Gastroesophageal sphincter (tissue), 4 donors: Measurements from ENCODE around the gene KLK14. TPM values are rescaled to one million over a fixed set of nuclear protein-coding genes. Genes with fewer than 3 reads are reported as not detected.

Experiments
- ATAC-seq: fragments of 150-250 bp; one replicate; pipeline ENCODE4 v1.9.1; 2016; ENCODE audit warnings: mild to moderate bottlenecking, moderate library complexity
- H3K27ac ChIP-seq, 4 donors: fragments of 200-600 bp; sonication (generic) in 3 of 4; 1 replicate in 3 of 4; 2 replicates in 1 of 4; pipeline ENCODE4 v1.5.1; 2016 to 2019
- H3K27me3 ChIP-seq: fragments of 200-600 bp; sonication (generic); one replicate; pipeline ENCODE4 v1.5.1; 2019
- H3K36me3 ChIP-seq, 2 donors: fragments of 200-600 bp; sonication (generic); one replicate each; pipeline ENCODE4 v1.5.1; 2019; ENCODE audit warnings: control low read depth in 1 of 2
- H3K4me1 ChIP-seq, 3 donors: fragments of 200-600 bp; sonication (generic); 1 replicate in 2 of 3; 2 replicates in 1 of 3; pipeline ENCODE4 v1.5.1; 2016 to 2019; ENCODE audit warnings: control low read depth in 2 of 3
- H3K4me3 ChIP-seq, 2 donors: fragments of 200-600 bp; sonication (generic); one replicate each; pipeline ENCODE4 v1.5.1; 2019; ENCODE audit warnings: mild to moderate bottlenecking in 1 of 2, moderate library complexity in 1 of 2
- H3K9me3 ChIP-seq, 3 donors: fragments of 200-600 bp; sonication (generic); one replicate each; pipeline ENCODE4 v1.5.1; 2017 to 2019; ENCODE audit warnings: control low read depth in 2 of 3
- CTCF ChIP-seq, 4 experiments: fragments of 200-600 bp in 2 of 4; fragments of 450-650 bp in 2 of 4; sonication (generic) in 1 of 4; IDR thresholded peaks; one replicate each; pipeline ENCODE4 v1.5.1; 2017 to 2019; ENCODE audit warnings: antibody characterized with exemption in 4 of 4, mild to moderate bottlenecking in 2 of 4, moderate library complexity in 2 of 4
- EP300 ChIP-seq: sonication (generic); formaldehyde crosslinking; IDR thresholded peaks from one replicate; pipeline ENCODE4 v1.6.1; 2017; ENCODE audit warnings: antibody characterized with exemption, mild to moderate bottlenecking
- POLR2A ChIP-seq, 2 donors: fragments of 450-650 bp; IDR thresholded peaks; one replicate each; pipeline ENCODE4 v1.6.1; 2017; ENCODE audit warnings: antibody characterized with exemption in 2 of 2, mild to moderate bottlenecking in 2 of 2, moderate library complexity in 1 of 2
- POLR2AphosphoS5 ChIP-seq: sonication (generic); formaldehyde crosslinking; IDR thresholded peaks from one replicate; pipeline ENCODE4 v1.6.1; 2017; ENCODE audit warnings: antibody characterized with exemption
- WGBS, 2 donors: methylation state at CpG; one replicate each; pipeline ENCODE4 v1.1.5; 2018; ENCODE audit warnings: low coverage in 1 of 2; 5-methylcytosine and 5-hydroxymethylcytosine counted together
- total RNA-seq, 4 donors: library from RNA; depleted of rRNA; stranded (reverse); fragments of >200 nt; gene quantifications; one replicate each; pipeline ENCODE4 v1.1.0, GENCODE V29; 2016

The KLK14 gene
- total RNA-seq, 4 donors from 2014 or later, result not detected

- H3K27ac ChIP-seq, result no peak overlapping the region
- WGBS, 2 donors, result 65 to 81% methylated on average over 7 to 9 of the region's 27 CpGs
- ATAC-seq, result no peak
Measured at GRCh38 chr19:51079481-51080110, 3.1 kb downstream of the KLK14 start.

GRCh38 chr19:51078731-51079130, 4.0 kb downstream of the KLK14 start:
- Histone ChIP-seq H3K4me3 (no peak overlapping the region), H3K4me1 (no peaks in the 10 kb centered on the region), H3K36me3 (no peaks in the 10 kb centered on the region), H3K9me3 (peaks cover 0 to 13% (median 0%) of the 10 kb centered on the region in 3 donors), H3K27me3 (peaks cover 80% of the 10 kb centered on the region), H3K27ac (no peak overlapping the region)
- WGBS, 2 donors, result no CpG with 5 or more reads among the region's 6 CpGs
- TF ChIP-seq POLR2A (IDR thresholded peaks at IDR 0.05) (no peak), POLR2AphosphoS5 (no peak), EP300 (no peak), CTCF (IDR thresholded peaks at IDR 0.05) (no peak)
- no peak for ATAC-seq

More at GRCh38 chr19:51079481-51080110, 3.1 kb downstream of the KLK14 start:
- no peaks in the 10 kb centered on the region for H3K36me3 ChIP-seq
- H3K4me1 ChIP-seq, result no peaks in the 10 kb centered on the region
- TF ChIP-seq POLR2A (IDR thresholded peaks at IDR 0.05) (no peak), EP300 (no peak), POLR2AphosphoS5 (no peak), CTCF (IDR thresholded peaks at IDR 0.05) (no peak)
- peaks cover 0 to 4% (median 0%) of the 10 kb centered on the region in 3 donors for H3K9me3 ChIP-seq
- peaks cover 75% of the 10 kb centered on the region for H3K27me3 ChIP-seq
- no peak overlapping the region for H3K4me3 ChIP-seq

- no peak overlapping the region for H3K27ac ChIP-seq
- H3K4me3 ChIP-seq, result no peak overlapping the region
- TF ChIP-seq EP300, result no peak
- TF ChIP-seq CTCF (IDR thresholded peaks at IDR 0.05), result no peak
- TF ChIP-seq POLR2AphosphoS5, result no peak
- TF ChIP-seq POLR2A (IDR thresholded peaks at IDR 0.05), result no peak
- H3K27me3 ChIP-seq, result peaks cover 78% of the 10 kb centered on the region
- no peaks in the 10 kb centered on the region for H3K36me3 ChIP-seq
- H3K4me1 ChIP-seq, result no peaks in the 10 kb centered on the region
- no peak for ATAC-seq
- 59 to 82% methylated on average over 4 to 5 of the region's 6 CpGs for WGBS, 2 donors
- H3K9me3 ChIP-seq, result peaks cover 0 to 19% (median 0%) of the 10 kb centered on the region in 3 donors
Measured at GRCh38 chr19:51078104-51078503, 4.6 kb downstream of the KLK14 start.

GRCh38 chr19:51076631-51077213, 6.0 kb downstream of the KLK14 start:
- Histone ChIP-seq H3K4me3 (no peak overlapping the region), H3K27ac (no peak overlapping the region), H3K9me3 (peaks cover 0 to 23% (median 0%) of the 10 kb centered on the region in 3 donors), H3K27me3 (peaks cover 73% of the 10 kb centered on the region), H3K36me3 (no peaks in the 10 kb centered on the region), H3K4me1 (no peaks in the 10 kb centered on the region)
- WGBS, 2 donors, result 73 to 100% methylated on average over 1 to 10 of the region's 14 CpGs
- TF ChIP-seq CTCF (IDR thresholded peaks at IDR 0.05) (no peak), POLR2A (IDR thresholded peaks at IDR 0.05) (no peak), EP300 (no peak), POLR2AphosphoS5 (no peak)
- no peak for ATAC-seq

GRCh38 chr19:51075998-51076397, 6.7 kb downstream of the KLK14 start:
- 77 to 92% methylated on average over 5 of the region's 5 CpGs for whole genome bisulfite sequencing, 2 donors
- no peak for ATAC-seq
- TF ChIP-seq EP300 (no peak), POLR2AphosphoS5 (no peak), CTCF (IDR thresholded peaks at IDR 0.05) (no peak), POLR2A (IDR thresholded peaks at IDR 0.05) (no peak)

More at GRCh38 chr19:51075998-51076397, 6.7 kb downstream of the KLK14 start:
- Histone ChIP-seq H3K9me3 (peaks cover 0 to 23% (median 0%) of the 10 kb centered on the region in 3 donors), H3K4me3 (no peak overlapping the region), H3K4me1 (no peaks in the 10 kb centered on the region), H3K36me3 (no peaks in the 10 kb centered on the region), H3K27ac (no peak overlapping the region), H3K27me3 (peaks cover 69% of the 10 kb centered on the region)
